K562 (cell line): Measurements from ENCODE around the gene BCL3. TPM values are rescaled to one million over a fixed set of nuclear protein-coding genes. Genes with fewer than 3 reads are reported as not detected.

Experiments
- HNRNPH1 ChIP-seq: fragments of 200-400 bp; formaldehyde crosslinking; optimal IDR thresholded peaks from 2 replicates; pipeline ENCODE3; 2017; ENCODE audit warnings: low read depth, mild to moderate bottlenecking, low read length, moderate library complexity
- IRF2 ChIP-seq: sonication (generic); formaldehyde crosslinking; IDR thresholded peaks from 2 replicates; pipeline ENCODE4 v1.8.1; 2022; ENCODE audit warnings: mild to moderate bottlenecking, missing genetic modification reagents
- KAT2B ChIP-seq: IDR thresholded peaks from one replicate; pipeline ENCODE4 v1.6.1; 2012; ENCODE audit warnings: low read depth, mild to moderate bottlenecking, control low read depth, inconsistent platforms, low read length, moderate library complexity
- MAZ ChIP-seq, 2 experiments: fragments of 450-650 bp in 1 of 2; sonication (generic) in 1 of 2; formaldehyde crosslinking; IDR thresholded peaks in 1 of 2; conservative IDR thresholded peaks in 1 of 2; 2 replicates each; pipeline versions ENCODE4 v1.4.0 to v1.5.0; 2020; ENCODE audit warnings: mild to moderate bottlenecking in 1 of 2, missing genetic modification reagents in 1 of 2
- NCOA1 ChIP-seq: fragments of 450-650 bp; IDR thresholded peaks from 2 replicates; pipeline ENCODE4 v1.6.1; 2016; ENCODE audit warnings: low read depth
- PCBP1 ChIP-seq: fragments of 200-400 bp; formaldehyde crosslinking; IDR thresholded peaks from 2 replicates; pipeline ENCODE4 v1.6.1; 2018; ENCODE audit warnings: mild to moderate bottlenecking, low read depth, low read length; ENCODE audit not compliant: poor library complexity, severe bottlenecking
- PYGO2 ChIP-seq: fragments of 450-650 bp; IDR thresholded peaks from 2 replicates; pipeline ENCODE4 v1.6.1; 2016; ENCODE audit warnings: mild to moderate bottlenecking, missing genetic modification characterization, moderate library complexity, missing compliant biosample characterization
- SRSF3 ChIP-seq: fragments of 200-400 bp; formaldehyde crosslinking; IDR thresholded peaks from 2 replicates; pipeline ENCODE4 v1.6.1; 2016; ENCODE audit warnings: mild to moderate bottlenecking, low read length, moderate library complexity; ENCODE audit not compliant: insufficient read depth
- SRSF9 ChIP-seq: fragments of 200-400 bp; formaldehyde crosslinking; IDR thresholded peaks from 2 replicates; pipeline ENCODE4 v1.6.1; 2017; ENCODE audit warnings: low read depth, low read length, borderline replicate concordance
- TAL1 ChIP-seq: fragments of 450-650 bp; IDR thresholded peaks from 2 replicates; pipeline ENCODE4 v1.6.1; 2016; ENCODE audit warnings: mild to moderate bottlenecking
- TEAD4 ChIP-seq, 2 experiments: sonication (generic) in 1 of 2; formaldehyde crosslinking in 1 of 2; IDR thresholded peaks; 2 replicates each; pipeline versions ENCODE4 v1.6.1 to v1.8.0; 2012 to 2022; ENCODE audit warnings: borderline replicate concordance in 1 of 2, inconsistent platforms in 1 of 2, low read length in 1 of 2, mild to moderate bottlenecking in 1 of 2, missing genetic modification reagents in 1 of 2
- TFAM ChIP-seq: fragments of 250-450 bp; sonication (Bioruptor Pico); conservative IDR thresholded peaks from 2 replicates; pipeline ENCODE4 v1.5.0; 2021; ENCODE audit warnings: mild to moderate bottlenecking, moderate library complexity
- YBX1 ChIP-seq: fragments of 450-650 bp; IDR thresholded peaks from 2 replicates; pipeline ENCODE4 v1.7.1; 2016; ENCODE audit warnings: mild to moderate bottlenecking
- ZNF354B ChIP-seq: fragments of 250-450 bp; sonication (Bioruptor Pico); IDR thresholded peaks from 2 replicates; pipeline ENCODE4 v1.4.0; 2020
- polyA plus RNA-seq, 8 experiments: library from polyadenylated mRNA; depleted of rRNA in 4 of 8; stranded (reverse) in 5 of 8; unstranded in 3 of 8; fragments of >200 nt; fragmentation: Nextera tagmentation in 2 of 8; fragmentation: Illumina TruSeq in 1 of 8; extraction: Ambion mirVana in 2 of 8; extraction: Trizol in 1 of 8; gene quantifications; 2 replicates each; pipeline versions ENCODE4 v1.2.1 to v1.2.3, GENCODE V29; 2011 to 2014; ENCODE audit warnings: inconsistent platforms in 1 of 8, missing spikeins in 1 of 8
- total RNA-seq, 7 experiments: library from RNA; depleted of rRNA in 6 of 7; stranded (reverse); fragments of >200 nt in 6 of 7; fragmentation: Illumina TruSeq in 2 of 7; extraction: Trizol in 2 of 7; gene quantifications; 2 replicates each; pipeline versions ENCODE4 v1.2.1 to v1.2.3, GENCODE V29; 2011 to 2021; ENCODE audit warnings: low replicate concordance in 1 of 7
- TF ChIP-seq, protein P1 (sequence below): fragments of 250-450 bp; sonication (Bioruptor Pico); IDR thresholded peaks from 2 replicates; pipeline ENCODE4 v1.8.0; 2021; ENCODE audit warnings: mild to moderate bottlenecking, moderate library complexity
- TF ChIP-seq, protein P2 (sequence below), 2 experiments: fragments of 200-800 bp in 1 of 2; sonication (Bioruptor generic) in 1 of 2; sonication (generic) in 1 of 2; formaldehyde crosslinking in 1 of 2; IDR thresholded peaks in 1 of 2; conservative IDR thresholded peaks in 1 of 2; 2 replicates each; pipeline versions ENCODE4 v1.5.0 to v1.6.1; 2016 to 2020; ENCODE audit warnings: missing compliant biosample characterization in 1 of 2, missing genetic modification characterization in 1 of 2, missing genetic modification reagents in 1 of 2
- TF ChIP-seq, protein P3 (sequence below): sonication (generic); formaldehyde crosslinking; IDR thresholded peaks from 2 replicates; pipeline ENCODE4 v1.8.1; 2023; ENCODE audit warnings: mild to moderate bottlenecking, missing genetic modification reagents

BCL3 gene
- total and polyA plus RNA-seq, 9 of the 15 experiments (the other 6 are each of a cell fraction or from before 2014, with no cell fraction given) = 0.03 to 2.4 (median 0.50) TPM; not detected in 1

DNA sequence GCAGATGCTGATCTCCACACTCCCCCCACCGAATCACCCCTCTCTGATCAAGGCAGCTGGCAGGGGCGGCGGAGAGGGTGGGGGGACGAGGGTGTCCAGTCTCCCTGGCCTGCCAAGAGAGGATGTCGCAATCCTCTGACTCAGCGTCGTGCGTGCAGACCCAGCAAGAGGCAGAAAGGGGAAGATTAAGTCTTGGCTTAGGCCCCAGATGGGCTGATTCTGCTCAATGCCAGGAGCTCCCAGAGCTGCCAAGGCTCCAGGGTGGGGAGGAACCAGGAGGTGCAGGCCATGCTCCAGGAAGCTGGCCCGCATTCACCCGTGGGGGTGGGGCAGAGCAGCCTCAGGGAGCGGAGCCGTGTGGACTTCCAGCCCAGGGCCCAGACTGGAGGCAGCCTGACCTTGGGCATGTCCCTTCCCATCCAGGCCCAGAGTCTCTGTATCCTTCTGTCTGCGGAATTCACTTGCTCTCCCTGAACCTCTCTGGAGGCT is 6.6 kb upstream of the BCL3 start (continued):
- TF ChIP-seq KAT2B (no peak), HNRNPH1 (no peak), YBX1 (no peak), PYGO2 (no peak), ZNF354B (CRISPR knock-in tag) (no peak), TEAD4 (IDR thresholded peaks at IDR 0.05; ENCODE audit: low read length) (0 out of 2 replicates have a peak, but pooled peaks have one; percentile 11), TEAD4 (CRISPR knock-in tag; IDR thresholded peaks at IDR 0.05; ENCODE audit: borderline replicate concordance) (no peak), MAZ (CRISPR knock-in tag; conservative IDR thresholded peaks at IDR 0.05 in 1 of 2, IDR thresholded peaks at IDR 0.05 in 1 of 2) (peak; percentile 58 to 74), TFAM (CRISPR knock-in tag) (no peak), IRF2 (CRISPR knock-in tag) (no peak), TAL1 (no peak), NCOA1 (no peak), PCBP1 (no peak), SRSF3 (no peak), SRSF9 (no peak)
- TF ChIP-seq, protein P1, sequence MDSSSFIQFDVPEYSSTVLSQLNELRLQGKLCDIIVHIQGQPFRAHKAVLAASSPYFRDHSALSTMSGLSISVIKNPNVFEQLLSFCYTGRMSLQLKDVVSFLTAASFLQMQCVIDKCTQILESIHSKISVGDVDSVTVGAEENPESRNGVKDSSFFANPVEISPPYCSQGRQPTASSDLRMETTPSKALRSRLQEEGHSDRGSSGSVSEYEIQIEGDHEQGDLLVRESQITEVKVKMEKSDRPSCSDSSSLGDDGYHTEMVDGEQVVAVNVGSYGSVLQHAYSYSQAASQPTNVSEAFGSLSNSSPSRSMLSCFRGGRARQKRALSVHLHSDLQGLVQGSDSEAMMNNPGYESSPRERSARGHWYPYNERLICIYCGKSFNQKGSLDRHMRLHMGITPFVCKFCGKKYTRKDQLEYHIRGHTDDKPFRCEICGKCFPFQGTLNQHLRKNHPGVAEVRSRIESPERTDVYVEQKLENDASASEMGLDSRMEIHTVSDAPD (CRISPR knock-in tag) = no peak
- TF ChIP-seq, protein P2, sequence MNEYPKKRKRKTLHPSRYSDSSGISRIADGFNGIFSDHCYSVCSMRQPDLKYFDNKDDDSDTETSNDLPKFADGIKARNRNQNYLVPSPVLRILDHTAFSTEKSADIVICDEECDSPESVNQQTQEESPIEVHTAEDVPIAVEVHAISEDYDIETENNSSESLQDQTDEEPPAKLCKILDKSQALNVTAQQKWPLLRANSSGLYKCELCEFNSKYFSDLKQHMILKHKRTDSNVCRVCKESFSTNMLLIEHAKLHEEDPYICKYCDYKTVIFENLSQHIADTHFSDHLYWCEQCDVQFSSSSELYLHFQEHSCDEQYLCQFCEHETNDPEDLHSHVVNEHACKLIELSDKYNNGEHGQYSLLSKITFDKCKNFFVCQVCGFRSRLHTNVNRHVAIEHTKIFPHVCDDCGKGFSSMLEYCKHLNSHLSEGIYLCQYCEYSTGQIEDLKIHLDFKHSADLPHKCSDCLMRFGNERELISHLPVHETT (CRISPR knock-in tag; conservative IDR thresholded peaks at IDR 0.05 in 1 of 2, IDR thresholded peaks at IDR 0.05 in 1 of 2) = peak in 1 of 2 experiments; percentile 85; a peak in 2 of 4 replicates
- TF ChIP-seq, protein P3, sequence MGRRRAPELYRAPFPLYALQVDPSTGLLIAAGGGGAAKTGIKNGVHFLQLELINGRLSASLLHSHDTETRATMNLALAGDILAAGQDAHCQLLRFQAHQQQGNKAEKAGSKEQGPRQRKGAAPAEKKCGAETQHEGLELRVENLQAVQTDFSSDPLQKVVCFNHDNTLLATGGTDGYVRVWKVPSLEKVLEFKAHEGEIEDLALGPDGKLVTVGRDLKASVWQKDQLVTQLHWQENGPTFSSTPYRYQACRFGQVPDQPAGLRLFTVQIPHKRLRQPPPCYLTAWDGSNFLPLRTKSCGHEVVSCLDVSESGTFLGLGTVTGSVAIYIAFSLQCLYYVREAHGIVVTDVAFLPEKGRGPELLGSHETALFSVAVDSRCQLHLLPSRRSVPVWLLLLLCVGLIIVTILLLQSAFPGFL = no peak
